HG03460 (cell line): ENCODE measurements around the gene UBE2Q1.
"Not testable (repeated sequence)": the region's sequence is repeated elsewhere in the genome, so short reads cannot be mapped to it uniquely, and the experiment has no call there.

Experiments used
- ATAC-seq: cut with Tn5 transposase; IDR thresholded peaks from one replicate; pipeline ENCODE4 v1.9.1; 2021; ENCODE audit not compliant: unreplicated experiment

Gene UBE2Q1

GRCh38 chr1:154551474-154551873 is 7.0 kb downstream of the UBE2Q1 start:
- no peak for ATAC-seq

- no peak for ATAC-seq
These were observed 7.8 kb downstream of the UBE2Q1 start for GRCh38 chr1:154550657-154551056.

GRCh38 chr1:154550070-154550469 is 8.4 kb downstream of the UBE2Q1 start:
- ATAC-seq, result no peak

GRCh38 chr1:154549202-154549770 is 9.2 kb downstream of the UBE2Q1 start:
- ATAC-seq, result no peak

GRCh38 chr1:154548028-154548427 is 10.4 kb downstream of the UBE2Q1 start:
- no peak for ATAC-seq

- ATAC-seq, result no peak
These were observed 11.2 kb downstream of the UBE2Q1 start for GRCh38 chr1:154547105-154547732.

GRCh38 chr1:154546264-154547063 is 12.0 kb downstream of the UBE2Q1 start:
- no peak for ATAC-seq

- ATAC-seq, result no peak
These were observed 17.2 kb downstream of the UBE2Q1 start for GRCh38 chr1:154541231-154541630.

GRCh38 chr1:154539486-154540483 is 18.7 kb downstream of the UBE2Q1 start:
- ATAC-seq, result no peak

- ATAC-seq, result no peak
These were observed 21.9 kb downstream of the UBE2Q1 start for GRCh38 chr1:154536570-154536969.

GRCh38 chr1:154533952-154534844 is 24.3 kb downstream of the UBE2Q1 start:
- ATAC-seq, result no peak

- ATAC-seq, result not testable (repeated sequence)
These were observed 26.5 kb downstream of the UBE2Q1 start for GRCh38 chr1:154531950-154532349.

GRCh38 chr1:154529308-154529707 is 29.2 kb downstream of the UBE2Q1 start:
- ATAC-seq, result no peak

GRCh38 chr1:154527192-154527591 is 31.3 kb downstream of the UBE2Q1 start:
- no peak for ATAC-seq

GRCh38 chr1:154524881-154525280 is 33.6 kb downstream of the UBE2Q1 start:
- no peak for ATAC-seq

GRCh38 chr1:154521695-154522094 is 36.8 kb downstream of the UBE2Q1 start:
- ATAC-seq, result no peak

GRCh38 chr1:154520333-154520732 is 38.1 kb downstream of the UBE2Q1 start:
- no peak for ATAC-seq

- no peak for ATAC-seq
These were observed 38.9 kb downstream of the UBE2Q1 start for GRCh38 chr1:154519591-154519991.

GRCh38 chr1:154517661-154518060 is 40.8 kb downstream of the UBE2Q1 start:
- no peak for ATAC-seq

GRCh38 chr1:154514066-154514553 is 44.4 kb downstream of the UBE2Q1 start:
- no peak for ATAC-seq
